Endothelial cell of umbilical vein (primary cell): ENCODE data around the gene CCDC97.

Experiments used
- EZH2 ChIP-seq: IDR thresholded peaks from 2 replicates; pipeline ENCODE4 v1.6.1; 2012; ENCODE audit warnings: borderline replicate concordance, low read depth, mild to moderate bottlenecking, moderate library complexity, low read length, inconsistent platforms; ENCODE audit not compliant: severe bottlenecking
- FOS ChIP-seq: IDR thresholded peaks from 2 replicates; pipeline ENCODE4 v1.6.1; 2011; ENCODE audit warnings: mild to moderate bottlenecking, low read length, moderate library complexity, borderline replicate concordance; ENCODE audit not compliant: insufficient read depth
- GATA2 ChIP-seq: IDR thresholded peaks from 2 replicates; pipeline ENCODE4 v1.7.0; 2011; ENCODE audit warnings: low read depth, mild to moderate bottlenecking, moderate library complexity, mixed read lengths, low read length; ENCODE audit not compliant: insufficient read length, insufficient read depth
- JUN ChIP-seq: IDR thresholded peaks from 2 replicates; pipeline ENCODE4 v1.6.1; 2011; ENCODE audit warnings: borderline replicate concordance, low read depth; ENCODE audit not compliant: insufficient read length, insufficient read depth
- MYC ChIP-seq: IDR thresholded peaks from one replicate; pipeline ENCODE4 v1.6.1; 2011; ENCODE audit warnings: mild to moderate bottlenecking, low read depth, low read length
- POLR2A ChIP-seq: IDR thresholded peaks from 2 replicates; pipeline ENCODE4 v1.6.1; 2012; ENCODE audit warnings: low read depth, mild to moderate bottlenecking, control low read depth, low read length
- POLR2AphosphoS5 ChIP-seq: IDR thresholded peaks from 2 replicates; pipeline ENCODE4 v1.6.1; 2012; ENCODE audit warnings: low read depth, mild to moderate bottlenecking, control low read depth, low read length, moderate library complexity; ENCODE audit not compliant: insufficient read depth
- TF ChIP-seq, protein P1 (sequence below), 2 donors: IDR thresholded peaks; 1 replicate in 1 of 2; 2 replicates in 1 of 2; pipeline ENCODE4 v1.5.1; 2011; ENCODE audit warnings: low read length in 2 of 2, mild to moderate bottlenecking in 2 of 2, moderate library complexity in 2 of 2, control low read depth in 1 of 2, inconsistent platforms in 1 of 2, low read depth in 1 of 2; ENCODE audit not compliant: insufficient read depth in 1 of 2; ENCODE audit errors: extremely low read depth in 1 of 2
- TF ChIP-seq, protein P2 (sequence below): IDR thresholded peaks from 2 replicates; pipeline ENCODE4 v1.6.1; 2011; ENCODE audit not compliant: insufficient read depth, insufficient read length

DNA sequence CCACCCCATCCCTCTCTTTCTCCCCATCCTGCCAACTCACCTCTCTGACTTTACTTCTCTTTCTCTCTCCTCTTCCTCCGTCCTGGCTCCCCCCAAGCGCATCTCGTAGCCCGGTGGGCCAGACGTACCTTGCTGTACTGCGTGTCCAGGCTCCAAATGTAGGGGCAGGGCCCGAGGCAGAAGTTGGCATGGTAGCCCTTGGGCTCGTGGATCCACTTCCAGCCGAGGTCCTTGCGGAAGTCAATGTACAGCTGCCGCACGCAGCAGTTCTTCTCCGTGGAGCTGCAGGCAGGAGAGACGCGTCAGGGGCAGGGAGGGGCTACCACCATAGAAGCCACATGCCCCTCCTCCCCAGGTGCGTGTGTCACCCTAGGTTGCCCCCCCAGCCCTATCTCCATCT is 22.0 kb downstream of the CCDC97 start:
- TF ChIP-seq, protein P1, sequence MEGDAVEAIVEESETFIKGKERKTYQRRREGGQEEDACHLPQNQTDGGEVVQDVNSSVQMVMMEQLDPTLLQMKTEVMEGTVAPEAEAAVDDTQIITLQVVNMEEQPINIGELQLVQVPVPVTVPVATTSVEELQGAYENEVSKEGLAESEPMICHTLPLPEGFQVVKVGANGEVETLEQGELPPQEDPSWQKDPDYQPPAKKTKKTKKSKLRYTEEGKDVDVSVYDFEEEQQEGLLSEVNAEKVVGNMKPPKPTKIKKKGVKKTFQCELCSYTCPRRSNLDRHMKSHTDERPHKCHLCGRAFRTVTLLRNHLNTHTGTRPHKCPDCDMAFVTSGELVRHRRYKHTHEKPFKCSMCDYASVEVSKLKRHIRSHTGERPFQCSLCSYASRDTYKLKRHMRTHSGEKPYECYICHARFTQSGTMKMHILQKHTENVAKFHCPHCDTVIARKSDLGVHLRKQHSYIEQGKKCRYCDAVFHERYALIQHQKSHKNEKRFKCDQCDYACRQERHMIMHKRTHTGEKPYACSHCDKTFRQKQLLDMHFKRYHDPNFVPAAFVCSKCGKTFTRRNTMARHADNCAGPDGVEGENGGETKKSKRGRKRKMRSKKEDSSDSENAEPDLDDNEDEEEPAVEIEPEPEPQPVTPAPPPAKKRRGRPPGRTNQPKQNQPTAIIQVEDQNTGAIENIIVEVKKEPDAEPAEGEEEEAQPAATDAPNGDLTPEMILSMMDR (IDR thresholded peaks at IDR 0.05; ENCODE audit: extremely low read depth in 1 of 2, insufficient read depth in 1 of 2, low read depth in 1 of 2, low read length in 2 of 2), result no peak
- TF ChIP-seq EZH2, result no peak
- TF ChIP-seq GATA2, result no peak
- TF ChIP-seq POLR2A, result no peak
- no peak for TF ChIP-seq POLR2AphosphoS5
- TF ChIP-seq JUN, result no peak
- TF ChIP-seq FOS, result no peak
- TF ChIP-seq, protein P2, sequence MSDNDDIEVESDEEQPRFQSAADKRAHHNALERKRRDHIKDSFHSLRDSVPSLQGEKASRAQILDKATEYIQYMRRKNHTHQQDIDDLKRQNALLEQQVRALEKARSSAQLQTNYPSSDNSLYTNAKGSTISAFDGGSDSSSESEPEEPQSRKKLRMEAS, result no peak
- no peak for TF ChIP-seq MYC
